ENCODE data around the gene COX6B1.
"Not testable (repeated sequence)": the region's sequence is repeated elsewhere in the genome, so short reads cannot be mapped to it uniquely, and the experiment has no call there.

The COX6B1 gene

DNA sequence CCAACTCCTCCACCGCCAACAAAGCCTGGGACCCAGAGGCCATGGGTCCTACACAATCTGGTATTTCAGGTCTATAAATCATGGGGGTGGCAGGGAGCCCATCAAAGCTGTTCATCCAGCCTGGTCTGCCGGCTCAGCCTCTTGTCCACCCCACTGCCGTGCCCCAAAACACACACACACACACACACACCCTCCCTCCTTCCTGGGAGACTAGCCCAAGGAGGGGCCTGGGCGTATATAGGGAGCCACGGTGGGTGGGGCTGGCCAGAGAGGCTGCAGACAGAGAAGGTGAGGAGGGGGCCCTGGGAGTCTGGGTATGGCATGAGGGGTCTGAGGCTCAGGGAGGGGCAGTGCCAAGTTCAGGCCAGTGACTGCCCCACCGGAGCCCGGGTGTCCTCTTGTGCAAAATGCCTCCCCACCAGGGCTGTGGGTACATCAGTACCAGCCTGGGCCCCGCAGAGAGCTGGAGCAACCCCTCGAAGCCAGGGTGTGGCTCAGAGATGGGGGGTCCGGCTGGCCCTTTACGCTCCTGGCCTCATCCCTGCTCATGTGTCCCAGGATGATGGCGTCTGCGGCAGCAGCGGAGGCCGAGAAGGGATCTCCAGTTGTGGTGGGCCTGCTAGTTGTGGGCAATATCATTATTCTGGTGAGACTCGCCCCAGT, 18.3 kb downstream of the COX6B1 start, which contains the start of gene UPK1A:
UPK1A (plus strand) TSS at position 267 of the 663 bp plus-strand sequence; CDS start at position 563, 296 bp downstream.
- DNase-seq, result no peak

DNA sequence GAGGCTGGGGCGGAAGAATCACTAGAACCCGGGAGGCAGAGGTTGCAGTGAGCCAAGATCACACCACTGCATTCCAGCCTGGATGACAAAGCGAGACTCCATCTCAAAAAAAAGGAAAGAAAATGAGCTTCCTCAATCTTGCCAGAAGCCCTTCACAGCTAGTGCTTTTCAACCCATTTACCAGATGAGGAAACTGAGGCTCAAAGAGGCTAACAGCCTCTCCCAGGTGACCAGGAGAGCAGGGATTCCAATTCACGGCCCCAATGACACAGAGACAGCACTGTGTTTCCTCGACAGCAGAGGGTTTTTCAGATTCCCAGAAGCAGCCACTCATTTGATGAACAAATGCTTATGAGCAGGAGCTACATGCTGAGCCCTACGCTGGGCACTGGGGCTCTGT, 21.4 kb downstream of the COX6B1 start:
- no peak for DNase-seq

DNA sequence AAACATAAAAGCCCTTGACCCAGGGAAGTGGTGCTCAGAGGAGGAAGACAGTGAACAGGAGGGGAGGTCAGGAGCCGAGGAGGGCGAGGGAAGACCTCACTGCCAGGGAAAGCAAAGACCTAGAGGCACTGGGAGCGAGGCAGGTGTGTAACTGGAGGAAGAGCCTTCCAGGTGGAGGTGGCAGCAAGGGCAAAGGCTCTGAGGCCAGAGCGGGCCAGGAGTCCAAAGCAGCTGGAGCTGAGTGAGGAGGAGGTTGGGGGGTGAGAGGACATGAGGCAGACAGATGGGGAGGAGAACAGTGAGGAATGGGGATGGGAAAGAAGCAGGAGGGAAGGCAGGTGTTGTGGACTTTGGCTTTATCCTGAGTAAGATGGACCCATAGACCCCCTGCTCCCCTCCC, 21.9 kb downstream of the COX6B1 start:
- DNase-seq, result no peak

DNA sequence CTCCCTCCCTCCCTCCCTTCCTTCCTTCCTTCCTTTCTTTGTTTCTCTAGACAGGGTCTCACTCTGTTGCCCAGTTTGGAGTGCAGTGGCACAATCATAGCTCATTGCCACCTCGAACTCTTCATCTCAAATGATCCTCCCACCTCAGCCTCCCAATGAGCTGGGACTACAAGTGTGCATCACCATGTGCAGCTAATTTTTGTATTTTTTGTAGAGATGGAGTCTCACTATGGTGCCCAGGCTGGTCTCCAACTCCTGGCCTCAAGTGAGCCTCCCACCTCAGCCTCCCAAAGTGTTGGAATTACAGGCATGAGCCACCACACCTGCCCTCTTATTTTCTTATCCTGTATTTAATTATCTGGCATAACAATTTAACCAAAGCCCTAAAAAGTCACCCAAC, 22.6 kb downstream of the COX6B1 start:
- DNase-seq, result no peak

DNA sequence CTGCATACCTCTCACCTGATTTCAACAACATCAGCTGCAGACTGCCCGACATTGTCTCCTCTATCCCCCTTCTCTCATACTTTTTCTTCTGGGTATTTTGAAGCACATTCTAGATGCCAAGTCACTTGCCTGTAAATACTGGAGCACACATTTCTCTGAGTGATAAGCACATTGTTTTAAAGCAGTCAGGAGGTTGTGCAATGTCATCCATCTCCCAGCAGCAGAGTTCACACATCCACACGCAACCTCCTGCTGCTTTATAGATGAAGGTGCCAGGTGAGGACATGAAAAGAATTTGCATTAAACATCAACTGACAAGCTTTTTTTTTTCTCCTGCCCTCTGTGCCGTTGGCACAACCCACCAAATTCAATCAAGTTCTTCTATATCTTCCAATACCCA, 23.7 kb downstream of the COX6B1 start:
- DNase-seq, result no peak

DNA sequence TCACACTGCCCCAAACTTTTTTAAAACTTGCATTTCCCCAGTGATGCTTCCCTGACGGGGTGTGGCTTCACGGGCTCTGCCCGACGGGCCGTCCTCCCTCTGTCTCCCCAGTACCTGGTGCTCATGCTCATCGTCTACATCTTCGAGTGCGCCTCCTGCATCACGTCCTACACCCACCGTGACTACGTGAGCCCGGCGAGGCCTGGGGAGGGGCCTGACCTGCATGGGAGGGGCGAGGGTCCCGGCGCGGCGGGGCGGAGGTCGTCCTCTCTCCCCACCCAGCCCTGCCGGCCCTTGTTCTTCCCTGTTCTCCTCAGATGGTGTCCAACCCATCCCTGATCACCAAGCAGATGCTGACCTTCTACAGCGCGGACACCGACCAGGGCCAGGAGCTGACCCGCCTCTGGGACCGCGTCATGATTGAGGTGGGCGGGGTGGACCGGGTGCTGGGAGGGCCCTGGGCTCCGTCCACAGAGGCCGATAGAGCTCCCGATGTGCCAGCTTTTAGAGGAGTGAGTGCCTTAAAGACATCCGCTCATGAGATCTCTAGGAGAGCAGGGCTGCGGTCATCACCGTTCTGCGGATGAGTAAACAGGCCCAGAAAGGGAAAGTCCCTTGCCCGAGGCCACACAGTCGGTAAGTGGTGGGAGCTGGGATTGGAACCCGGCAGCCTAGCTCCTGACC, 25.1 kb downstream of the COX6B1 start:
- DNase-seq, result no peak

DNA sequence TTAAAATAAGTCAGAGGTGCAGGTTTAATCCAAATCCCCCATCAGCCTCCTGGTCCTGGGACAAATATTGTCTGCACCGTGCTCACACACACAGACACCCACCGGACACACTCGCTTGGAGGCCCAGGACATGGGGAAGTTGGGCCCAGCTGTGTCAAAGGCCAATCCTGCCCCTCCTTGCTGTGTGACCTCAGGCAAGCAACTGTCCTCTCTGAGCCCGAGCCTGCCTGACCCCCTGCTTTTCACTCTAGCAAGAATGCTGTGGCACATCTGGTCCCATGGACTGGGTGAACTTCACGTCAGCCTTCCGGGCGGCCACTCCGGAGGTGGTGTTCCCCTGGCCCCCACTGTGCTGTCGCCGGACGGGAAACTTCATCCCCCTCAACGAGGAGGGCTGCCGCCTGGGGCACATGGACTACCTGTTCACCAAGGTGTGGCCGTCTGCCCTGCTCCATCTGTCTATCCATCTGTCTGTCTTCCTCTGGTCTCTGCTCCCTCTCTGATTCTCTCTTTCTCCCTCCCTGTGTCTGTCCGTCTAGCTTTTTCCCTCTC, 27.5 kb downstream of the COX6B1 start:
- DNase-seq, result no peak

DNA sequence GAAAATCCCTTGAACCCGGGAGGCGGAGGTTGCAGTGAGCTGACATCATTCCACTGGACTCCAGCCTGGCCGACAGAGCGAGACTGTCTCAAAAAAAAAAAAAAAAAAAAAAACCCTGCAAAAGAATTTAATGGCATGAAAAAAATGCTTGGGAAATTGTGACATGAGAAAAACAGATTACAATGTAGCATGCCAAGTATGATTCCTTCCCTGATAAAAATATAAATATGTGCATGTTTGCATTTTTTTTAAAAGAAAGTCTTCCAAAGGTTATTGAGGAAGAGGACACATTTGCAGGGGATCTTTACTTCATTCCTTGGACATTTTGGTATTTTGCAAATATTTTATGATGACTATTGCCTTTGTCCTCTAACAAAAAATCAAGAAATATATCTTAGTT, 41.7 kb downstream of the COX6B1 start:
- DNase-seq, result no peak

DNA sequence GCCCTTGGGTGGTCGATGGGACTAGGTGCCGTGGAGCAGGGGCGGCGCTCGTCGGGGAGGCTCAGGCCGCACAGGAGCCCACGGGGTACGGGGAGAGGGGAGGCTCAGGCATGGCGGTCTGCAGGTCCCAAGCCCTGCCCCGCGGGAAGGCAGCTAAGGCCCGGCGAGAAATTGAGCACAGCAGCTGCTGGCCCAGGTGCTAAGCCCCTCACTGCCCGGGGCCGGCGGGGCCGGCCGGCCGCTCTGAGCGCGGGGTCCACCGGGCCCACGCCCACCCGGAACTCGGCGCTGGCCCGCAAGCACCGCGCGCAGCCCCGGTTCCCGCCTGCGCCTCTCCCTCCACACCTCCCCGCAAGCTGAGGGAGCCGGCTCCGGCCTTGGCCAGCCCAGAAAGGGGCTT, 43.0 kb downstream of the COX6B1 start:
- not testable (repeated sequence) for DNase-seq

DNA sequence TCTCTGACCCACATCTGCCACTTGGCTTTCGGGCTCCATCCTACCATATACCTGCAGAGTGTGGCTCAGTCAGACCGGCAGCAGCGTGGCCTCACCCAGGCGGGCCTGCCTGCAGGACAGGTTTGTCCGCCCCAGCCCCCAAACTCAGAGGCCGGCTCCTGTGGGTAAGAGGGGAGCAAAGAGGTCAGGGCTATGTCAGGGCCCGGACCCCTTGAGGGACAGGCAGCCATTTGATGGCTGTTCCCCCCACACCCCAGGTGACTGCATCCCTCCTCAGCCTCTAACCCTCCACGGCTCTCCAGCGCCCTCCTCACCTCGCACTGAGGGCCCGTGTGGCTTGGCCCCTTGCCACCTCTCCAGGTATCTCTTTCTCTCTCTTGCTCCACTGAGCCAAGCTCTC, 43.9 kb downstream of the COX6B1 start:
- no peak for DNase-seq

DNA sequence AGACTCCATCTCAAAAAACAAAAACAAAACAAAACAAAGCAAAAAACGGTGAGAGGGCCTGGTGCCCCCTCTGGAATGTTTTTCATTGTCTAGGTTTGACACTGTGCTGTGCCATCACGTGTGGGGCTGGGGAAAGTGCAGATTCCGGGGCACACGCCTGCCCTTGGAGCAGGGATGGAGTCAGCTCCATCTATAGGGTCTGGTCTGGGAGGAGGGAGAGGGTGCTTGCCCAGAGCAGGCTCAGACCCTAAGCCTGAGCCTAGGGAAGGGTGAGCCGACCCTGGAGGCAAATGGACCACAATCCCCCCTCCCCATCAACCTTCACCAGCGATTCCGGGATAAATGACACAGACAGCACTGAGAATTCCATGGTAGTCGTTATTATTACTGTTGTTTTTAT, 45.3 kb downstream of the COX6B1 start:
- no peak for DNase-seq

DNA sequence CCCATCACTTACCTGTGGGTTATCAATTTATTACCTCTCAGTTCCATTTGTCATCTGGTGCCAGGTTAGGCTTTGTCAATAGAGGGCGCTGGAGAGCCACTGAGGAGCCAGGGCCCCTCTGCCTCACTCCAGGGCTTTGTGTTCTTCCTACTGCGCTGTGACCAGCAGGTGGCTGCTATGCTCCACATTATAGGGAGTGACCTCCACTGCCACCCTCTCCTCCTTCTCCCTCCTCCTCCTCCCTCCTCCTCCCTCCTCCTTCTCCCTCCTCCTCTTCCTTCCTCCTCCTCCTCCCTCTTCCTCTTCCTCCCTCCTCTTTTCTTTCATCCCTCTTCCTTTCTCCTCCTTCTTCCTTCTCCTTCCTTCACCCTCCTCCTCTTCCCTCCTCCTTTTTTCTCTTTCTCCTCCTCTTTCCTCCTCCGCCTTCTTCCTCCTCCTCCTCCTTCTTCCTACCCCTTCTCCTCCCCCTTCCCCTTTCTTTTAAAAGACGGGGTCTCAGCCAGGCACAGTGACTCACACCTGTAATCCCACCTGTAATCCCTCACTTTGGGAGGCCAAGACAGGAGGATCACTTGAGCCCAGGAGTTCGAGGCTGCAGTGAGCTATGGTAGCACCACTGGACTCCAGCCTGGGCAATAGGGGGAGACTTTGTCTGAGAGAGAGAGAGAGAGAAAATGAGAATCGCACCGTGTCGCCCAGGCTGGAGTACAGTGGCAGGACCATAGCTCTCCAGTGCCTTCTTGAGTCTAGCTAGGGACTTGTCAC, 45.9 kb downstream of the COX6B1 start:
- peak; percentile 74 for DNase-seq

DNA sequence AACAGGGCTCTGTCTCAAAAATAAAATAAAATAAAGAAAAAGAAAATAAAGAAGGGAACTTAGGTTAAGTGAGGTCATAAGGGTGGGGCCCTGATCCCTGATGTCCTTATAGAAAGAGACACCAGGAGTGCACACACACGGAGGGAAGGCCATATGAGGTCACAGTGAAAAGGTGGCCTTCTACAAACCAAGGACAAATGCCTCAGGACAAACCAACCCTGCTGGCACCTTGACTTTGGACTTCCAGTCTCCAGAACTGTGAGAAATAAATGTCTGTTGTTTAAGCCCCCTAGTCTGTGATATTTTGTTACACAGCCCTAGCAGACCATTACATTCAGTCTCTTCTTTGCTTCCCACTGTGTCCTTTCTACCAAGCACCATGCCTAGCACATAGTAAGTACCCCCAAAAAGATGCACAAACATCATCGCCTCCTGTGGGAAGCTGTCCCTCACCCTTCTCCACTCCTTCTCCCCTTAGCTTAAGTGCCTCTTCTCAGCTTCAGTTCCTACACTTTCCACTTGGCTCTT, 47.8 kb downstream of the COX6B1 start:
- DNase-seq, result no peak

DNA sequence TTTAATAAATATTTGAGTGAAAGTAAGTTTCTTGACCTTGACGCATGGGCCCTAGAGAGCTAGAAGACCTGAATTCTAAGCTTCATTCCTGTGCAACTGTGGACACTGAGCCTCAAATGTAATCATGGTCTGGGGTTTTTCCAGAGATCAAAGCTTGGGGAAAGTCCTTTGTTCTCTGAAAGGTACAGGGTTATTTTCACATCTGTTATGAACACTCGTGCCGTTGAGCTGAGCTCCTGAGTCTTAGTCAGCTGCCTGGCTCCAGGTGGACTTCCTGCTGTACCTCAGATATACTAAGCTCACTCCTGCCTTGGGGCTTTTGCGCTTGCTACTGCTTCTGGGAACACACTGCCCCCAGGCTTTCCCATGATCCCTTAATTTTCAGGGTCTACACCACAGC, 48.7 kb downstream of the COX6B1 start:
- DNase-seq, result no peak

DNA sequence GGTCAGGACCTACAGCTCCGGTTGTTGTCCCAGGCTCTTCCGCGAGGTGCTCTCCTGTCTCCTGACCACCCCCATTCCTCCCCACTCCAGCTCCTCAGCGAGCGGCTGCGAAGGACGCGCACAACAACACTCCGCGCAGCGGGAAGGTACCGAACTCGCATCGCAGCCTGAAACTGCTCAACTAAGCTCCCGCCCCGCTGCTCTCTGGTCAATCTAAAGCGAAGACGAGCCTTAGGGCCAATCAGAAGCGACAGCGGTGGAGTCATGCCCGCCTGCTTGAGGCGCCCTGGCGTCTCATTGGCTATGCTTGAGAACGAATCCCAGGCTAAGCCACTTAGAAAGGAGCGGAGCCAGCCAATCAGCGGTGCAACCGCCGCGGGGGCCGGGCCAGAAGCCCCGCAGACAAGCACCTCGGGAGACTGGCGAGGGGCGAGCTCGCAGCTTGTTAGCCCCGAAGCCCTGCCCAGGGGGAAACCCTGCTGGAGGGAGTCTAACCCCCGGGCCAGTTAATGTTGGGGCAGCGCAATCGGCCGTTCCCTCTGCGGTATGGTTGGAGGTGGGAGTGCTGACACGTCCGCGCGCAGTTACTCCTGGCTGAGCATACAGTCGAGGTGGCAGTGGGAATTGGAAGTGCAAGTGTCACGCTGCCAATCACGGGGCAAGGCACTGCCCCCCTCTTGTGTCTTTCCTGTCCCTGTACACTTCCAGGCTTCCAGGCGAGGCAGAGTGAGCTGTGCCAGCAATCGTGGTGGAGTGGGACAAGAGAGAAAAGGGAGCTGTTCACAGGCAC, 54.3 kb downstream of the COX6B1 start:
- peak; percentile 93 for DNase-seq

DNA sequence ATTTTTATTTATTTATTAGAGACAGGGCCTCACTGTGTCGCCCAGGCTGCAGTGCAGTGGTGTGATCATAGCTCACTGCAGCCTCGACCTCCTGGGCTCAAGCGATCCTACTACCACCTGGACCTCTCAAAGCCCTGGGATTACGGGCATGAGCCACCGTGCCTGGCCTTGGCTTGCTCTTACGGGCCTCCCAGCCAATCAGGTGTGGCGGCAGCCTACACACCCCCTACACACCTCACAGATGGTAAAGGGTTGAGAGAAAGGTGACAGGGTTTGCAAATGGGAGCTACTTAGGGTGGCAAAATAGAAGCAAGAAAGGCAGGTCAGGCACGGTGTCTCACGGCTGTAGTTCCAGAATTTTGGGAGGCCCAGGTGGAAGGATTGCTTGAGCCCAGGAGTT, 55.2 kb downstream of the COX6B1 start:
- no peak for DNase-seq

DNA sequence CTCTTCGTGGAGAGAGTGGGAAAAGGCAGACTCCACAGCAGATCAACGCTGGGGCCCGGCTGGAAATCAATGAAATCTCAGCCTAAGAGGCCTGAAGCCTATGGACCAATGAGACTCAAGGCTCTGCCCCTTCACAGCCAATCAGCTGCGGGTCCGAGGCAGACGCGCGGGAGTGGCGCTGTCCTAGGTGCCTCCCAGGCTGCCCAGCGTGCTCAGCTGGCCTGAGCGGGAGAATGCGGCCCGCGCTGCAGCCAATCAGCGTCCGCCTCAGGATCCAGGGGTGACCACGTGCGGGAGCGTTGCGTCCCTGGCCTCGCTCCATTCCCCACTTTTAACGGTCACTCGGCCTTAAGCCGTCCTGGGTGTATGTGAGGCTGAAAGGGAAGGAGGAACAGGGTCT, 56.1 kb downstream of the COX6B1 start, which contains the start of gene ZBTB32:
ZBTB32 (plus strand) TSS at position 341 of the 400 bp plus-strand sequence. CDS start 10,069 bp downstream, outside the sequence.
- no peak for DNase-seq
